CD4-positive, alpha-beta memory T cell (primary cell): ENCODE measurements around the gene MANEAL. TPM values are rescaled to one million over a fixed set of nuclear protein-coding genes. Genes with fewer than 3 reads are reported as not detected.
A peak's percentile ranks its signal among the peaks of the same experiment; 100 is the strongest.

Source experiments
- CTCF ChIA-PET: fragments of 350-600 bp; sonication (Branson Sonifier 250); formaldehyde crosslinking; loops from one replicate; lab custom pipeline; 2021; ENCODE audit warnings: inconsistent platforms; ENCODE audit not compliant: partially characterized antibody; lab: Charles Lee
- POLR2A ChIA-PET: fragments of 350-600 bp; sonication (Branson Sonifier 250); formaldehyde crosslinking; loops from one replicate; lab custom pipeline; 2021; ENCODE audit not compliant: partially characterized antibody; lab: Charles Lee
- DNase-seq, 5 donors: peaks; one replicate each; pipeline versions ENCODE4 v3.0.0 to v3.0.0-alpha.2; 2020 to 2022; ENCODE audit warnings: mixed read lengths in 1 of 5
- H3K27ac ChIP-seq: one replicate; pipeline ENCODE4 v1.7.0; 2013; ENCODE audit warnings: low read depth, low read length
- H3K27me3 ChIP-seq: 2 replicates; pipeline ENCODE4 v1.7.0; 2013; ENCODE audit warnings: mild to moderate bottlenecking, low read length, moderate library complexity; ENCODE audit not compliant: insufficient read depth
- H3K36me3 ChIP-seq: 2 replicates; pipeline ENCODE4 v1.7.0; 2013; ENCODE audit warnings: mild to moderate bottlenecking, low read length, moderate library complexity; ENCODE audit not compliant: insufficient read depth
- H3K4me1 ChIP-seq: 2 replicates; pipeline ENCODE4 v1.7.0; 2013; ENCODE audit warnings: mild to moderate bottlenecking, low read length, moderate library complexity; ENCODE audit not compliant: insufficient read depth
- H3K4me3 ChIP-seq, 2 donors: one replicate each; pipeline ENCODE4 v1.7.0; 2013; ENCODE audit warnings: low read length in 2 of 2, mild to moderate bottlenecking in 1 of 2
- H3K9me3 ChIP-seq, 2 donors: one replicate each; pipeline ENCODE4 v1.7.0; 2013; ENCODE audit warnings: low read length in 2 of 2, control low read depth in 1 of 2; ENCODE audit not compliant: control insufficient read depth in 1 of 2
- H3K27ac Mint-ChIP-seq, 7 donors: one replicate each; pipeline ENCODE4 v1.8.0; 2020 to 2021; ENCODE audit warnings: mixed read lengths in 7 of 7, mild to moderate bottlenecking in 6 of 7, inconsistent platforms in 3 of 7, moderate library complexity in 3 of 7
- H3K27me3 Mint-ChIP-seq, 2 donors: one replicate each; pipeline ENCODE4 v1.8.0; 2020 to 2021; ENCODE audit warnings: mixed read lengths in 2 of 2
- H3K36me3 Mint-ChIP-seq, 2 donors: one replicate each; pipeline ENCODE4 v1.8.0; 2020 to 2021; ENCODE audit warnings: mixed read lengths in 2 of 2, inconsistent platforms in 1 of 2, mild to moderate bottlenecking in 1 of 2
- H3K4me1 Mint-ChIP-seq, 4 donors: one replicate each; pipeline ENCODE4 v1.8.0; 2020 to 2021; ENCODE audit warnings: mixed read lengths in 4 of 4, mild to moderate bottlenecking in 1 of 4
- H3K4me3 Mint-ChIP-seq, 8 donors: one replicate each; pipeline ENCODE4 v1.8.0; 2020 to 2021; ENCODE audit warnings: mixed read lengths in 8 of 8, mild to moderate bottlenecking in 7 of 8, moderate library complexity in 6 of 8, inconsistent platforms in 3 of 8
- H3K9me3 Mint-ChIP-seq, 8 donors: one replicate each; pipeline ENCODE4 v1.8.0; 2020 to 2021; ENCODE audit warnings: mixed read lengths in 8 of 8, mild to moderate bottlenecking in 5 of 8, inconsistent platforms in 3 of 8, moderate library complexity in 1 of 8
- intact Hi-C: fragments of 100-400 bp; cut with micrococcal nuclease; formaldehyde crosslinking; loops from one replicate; pipeline ENCODE4 v1.15.1; 2023
- polyA plus RNA-seq, 2 donors: library from polyadenylated mRNA; unstranded; fragments of 300-500 nt; fragmentation: Illumina TruSeq; gene quantifications; one replicate each; pipeline ENCODE4 v1.2.3, GENCODE V29; 2021
- total RNA-seq, 2 experiments: library from RNA; stranded (reverse); gene quantifications; one replicate each; pipeline ENCODE4 v1.2.3, GENCODE V29; 2021

Gene MANEAL
- total and polyA plus RNA-seq, 4 experiments from 2014 or later = 0.58 to 2.3 (median 1.6) TPM

GRCh38 chr1:37831809-37832208 lies 38.2 kb downstream of the MANEAL start:
- DNase-seq = no peak
- Histone ChIP-seq H3K27me3 (no peaks in the 10 kb centered on the region), H3K4me1 (no peaks in the 10 kb centered on the region), H3K27ac (no peak overlapping the region), H3K9me3 (no peaks in the 10 kb centered on the region), H3K36me3 (peaks cover 40% of the 10 kb centered on the region), H3K4me3 (no peak overlapping the region)
- Mint-ChIP-seq H3K36me3 (peaks cover 48 to 70% of the 10 kb centered on the region in 2 donors), H3K27ac (no peak overlapping the region), H3K4me3 (no peak overlapping the region), H3K4me1 (no peaks in the 10 kb centered on the region), H3K9me3 (no peaks in the 10 kb centered on the region), H3K27me3 (no peaks in the 10 kb centered on the region)
- intact Hi-C loops = no loop called here
- POLR2A ChIA-PET = no interaction called here
- CTCF ChIA-PET = no interaction called here

GRCh38 chr1:37836788-37837187 lies 43.1 kb downstream of the MANEAL start:
- peaks cover 57% of the 10 kb centered on the region for H3K36me3 ChIP-seq
- H3K9me3 Mint-ChIP-seq = no peaks in the 10 kb centered on the region
- no peaks in the 10 kb centered on the region for H3K4me1 Mint-ChIP-seq
- no peak overlapping the region for H3K4me3 Mint-ChIP-seq
- CTCF ChIA-PET = interaction anchor here (1.8 kb wide), 1 partner anchor 23 kb away, joined by 6 read pairs; the partner anchor contains the start of gene MTF1
- intact Hi-C loops = no loop called here
- no peaks in the 10 kb centered on the region for H3K4me1 ChIP-seq
- H3K27ac Mint-ChIP-seq = peak overlapping the region in 1 of 7 donors; percentile 43
- no peaks in the 10 kb centered on the region for H3K27me3 ChIP-seq
- H3K4me3 ChIP-seq = no peak overlapping the region
- DNase-seq = no peak
- peaks cover 46 to 74% of the 10 kb centered on the region in 2 donors for H3K36me3 Mint-ChIP-seq
- no peaks in the 10 kb centered on the region for H3K9me3 ChIP-seq
- no peak overlapping the region for H3K27ac ChIP-seq
- no peaks in the 10 kb centered on the region for H3K27me3 Mint-ChIP-seq
- POLR2A ChIA-PET = no interaction called here

- Mint-ChIP-seq H3K4me1 (peaks cover 8 to 19% (median 10%) of the 10 kb centered on the region in 4 donors), H3K4me3 (no peak overlapping the region), H3K27ac (no peak overlapping the region), H3K27me3 (no peaks in the 10 kb centered on the region), H3K9me3 (no peaks in the 10 kb centered on the region), H3K36me3 (peaks cover 37 to 68% of the 10 kb centered on the region in 2 donors)
- DNase-seq = no peak
- ChIA-PET POLR2A (no interaction called here), CTCF (interaction anchor here (1.1 to 1.3 kb wide), 2 partner anchors 14 to 20 kb away, joined by 3 to 7 read pairs; no protein-coding TSS in a partner anchor)
- H3K27me3 ChIP-seq = no peaks in the 10 kb centered on the region
- H3K27ac ChIP-seq = no peak overlapping the region
- intact Hi-C loops = no loop called here
- peaks cover 3% of the 10 kb centered on the region for H3K4me1 ChIP-seq
- H3K4me3 ChIP-seq = no peak overlapping the region
- H3K9me3 ChIP-seq = no peaks in the 10 kb centered on the region
- H3K36me3 ChIP-seq = peaks cover 43% of the 10 kb centered on the region
Observed at GRCh38 chr1:37839676-37840075, 46.0 kb downstream of the MANEAL start.

GRCh38 chr1:37840711-37841110 lies 47.1 kb downstream of the MANEAL start:
- intact Hi-C loops = no loop called here
- Mint-ChIP-seq H3K4me3 (no peak overlapping the region), H3K36me3 (peaks cover 34 to 66% of the 10 kb centered on the region in 2 donors), H3K4me1 (peaks cover 11 to 28% (median 16%) of the 10 kb centered on the region in 4 donors), H3K27ac (peak overlapping the region in 1 of 7 donors; percentile 29), H3K27me3 (no peaks in the 10 kb centered on the region), H3K9me3 (no peaks in the 10 kb centered on the region)
- H3K36me3 ChIP-seq = peaks cover 38% of the 10 kb centered on the region
- H3K4me1 ChIP-seq = peaks cover 3% of the 10 kb centered on the region
- no peak for DNase-seq
- no peaks in the 10 kb centered on the region for H3K9me3 ChIP-seq
- H3K27ac ChIP-seq = no peak overlapping the region
- CTCF ChIA-PET = interaction anchor here (2.7 kb wide), 1 partner anchor 19 kb away, joined by 13 read pairs; the partner anchor contains the start of gene MTF1
- POLR2A ChIA-PET = no interaction called here
- no peak overlapping the region for H3K4me3 ChIP-seq
- H3K27me3 ChIP-seq = no peaks in the 10 kb centered on the region

GRCh38 chr1:37841652-37842051 lies 48.0 kb downstream of the MANEAL start:
- Mint-ChIP-seq H3K4me1 (peaks cover 15 to 36% (median 22%) of the 10 kb centered on the region in 4 donors), H3K36me3 (peaks cover 34 to 62% of the 10 kb centered on the region in 2 donors), H3K4me3 (no peak overlapping the region), H3K27me3 (no peaks in the 10 kb centered on the region), H3K27ac (peak overlapping the region in 1 of 7 donors; percentile 76), H3K9me3 (no peaks in the 10 kb centered on the region)
- DNase-seq = no peak
- H3K4me3 ChIP-seq = no peak overlapping the region
- H3K4me1 ChIP-seq = peaks cover 8% of the 10 kb centered on the region
- no peaks in the 10 kb centered on the region for H3K9me3 ChIP-seq
- intact Hi-C loops = no loop called here
- H3K27ac ChIP-seq = no peak overlapping the region
- ChIA-PET POLR2A (no interaction called here), CTCF (interaction anchor here (2.7 kb wide), 1 partner anchor 18 kb away, joined by 13 read pairs; the partner anchor contains the start of gene MTF1)
- peaks cover 35% of the 10 kb centered on the region for H3K36me3 ChIP-seq
- no peaks in the 10 kb centered on the region for H3K27me3 ChIP-seq

GRCh38 chr1:37844536-37844935 lies 50.9 kb downstream of the MANEAL start:
- H3K9me3 ChIP-seq = no peaks in the 10 kb centered on the region
- intact Hi-C loops = no loop called here
- POLR2A ChIA-PET = interaction anchor here (0.8 kb wide), 1 partner anchor 15 kb away, joined by 3 read pairs; no protein-coding TSS in a partner anchor
- Mint-ChIP-seq H3K4me3 (no peak overlapping the region), H3K4me1 (peaks cover 31 to 48% (median 40%) of the 10 kb centered on the region in 4 donors), H3K27ac (peak overlapping the region in 3 of 7 donors; percentile 15 to 51 (median 19)), H3K9me3 (no peaks in the 10 kb centered on the region), H3K36me3 (peaks cover 19 to 46% of the 10 kb centered on the region in 2 donors), H3K27me3 (no peaks in the 10 kb centered on the region)
- H3K36me3 ChIP-seq = peaks cover 16% of the 10 kb centered on the region
- CTCF ChIA-PET = interaction anchor here (0.9 to 1.3 kb wide), 2 partner anchors 14 to 15 kb away, joined by 3 to 5 read pairs; partner anchors contain the start of gene MTF1
- DNase-seq = no peak
- no peaks in the 10 kb centered on the region for H3K27me3 ChIP-seq
- H3K4me3 ChIP-seq = no peak overlapping the region
- H3K27ac ChIP-seq = no peak overlapping the region
- peaks cover 23% of the 10 kb centered on the region for H3K4me1 ChIP-seq

GRCh38 chr1:37845049-37845646 lies 51.5 kb downstream of the MANEAL start:
- Mint-ChIP-seq H3K4me1 (peaks cover 31 to 49% (median 41%) of the 10 kb centered on the region in 4 donors), H3K36me3 (peaks cover 13 to 40% of the 10 kb centered on the region in 2 donors), H3K9me3 (no peaks in the 10 kb centered on the region), H3K27ac (peak overlapping the region in 4 of 7 donors; percentile 1 to 54 (median 50)), H3K4me3 (no peak overlapping the region), H3K27me3 (no peaks in the 10 kb centered on the region)
- H3K9me3 ChIP-seq = no peaks in the 10 kb centered on the region
- H3K27ac ChIP-seq = no peak overlapping the region
- no peaks in the 10 kb centered on the region for H3K27me3 ChIP-seq
- ChIA-PET CTCF (interaction anchor here (0.9 to 1.3 kb wide), 2 partner anchors 15 kb away, joined by 3 to 5 read pairs; partner anchors contain the start of gene MTF1), POLR2A (interaction anchor here (0.8 kb wide), 1 partner anchor 15 kb away, joined by 3 read pairs; no protein-coding TSS in a partner anchor)
- no peak overlapping the region for H3K4me3 ChIP-seq
- no peak for DNase-seq
- peaks cover 23% of the 10 kb centered on the region for H3K4me1 ChIP-seq
- peaks cover 10% of the 10 kb centered on the region for H3K36me3 ChIP-seq
- intact Hi-C loops = no loop called here
